GM18502 (cell line): ENCODE data around the gene BCHE.
"Not testable (repeated sequence)": the region's sequence is repeated elsewhere in the genome, so short reads cannot be mapped to it uniquely, and the experiment has no call there.

Experiments used
- ATAC-seq: cut with Tn5 transposase; IDR thresholded peaks from one replicate; pipeline ENCODE4 v1.9.1; 2021; ENCODE audit warnings: mild to moderate bottlenecking; ENCODE audit not compliant: unreplicated experiment, poor library complexity

Gene BCHE

GRCh38 chr3:165820671-165821123 lies 16.5 kb downstream of the BCHE start:
- no peak for ATAC-seq

- no peak for ATAC-seq
Observed at GRCh38 chr3:165817160-165817709, 20.0 kb downstream of the BCHE start.

- ATAC-seq: no peak
Observed at GRCh38 chr3:165816209-165816608, 21.0 kb downstream of the BCHE start.

DNA sequence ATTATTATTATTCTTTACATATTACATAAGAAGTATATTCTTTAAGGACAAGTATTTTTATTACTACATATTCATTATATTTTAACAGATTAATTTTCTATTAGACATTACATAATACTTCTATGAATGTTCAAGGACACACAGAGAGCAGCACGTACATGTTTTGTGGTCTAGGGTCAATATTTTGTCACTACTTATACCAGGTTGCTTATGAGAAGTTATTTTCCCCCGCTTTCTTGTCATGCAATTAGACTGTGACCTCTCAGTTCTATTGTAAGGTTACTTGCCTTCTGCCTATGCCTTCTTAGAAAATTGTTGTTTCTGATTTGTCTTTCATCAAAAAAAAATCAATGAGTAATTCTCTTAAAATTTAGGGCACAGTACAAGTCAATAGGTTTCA lies 21.5 kb downstream of the BCHE start:
- ATAC-seq: no peak

DNA sequence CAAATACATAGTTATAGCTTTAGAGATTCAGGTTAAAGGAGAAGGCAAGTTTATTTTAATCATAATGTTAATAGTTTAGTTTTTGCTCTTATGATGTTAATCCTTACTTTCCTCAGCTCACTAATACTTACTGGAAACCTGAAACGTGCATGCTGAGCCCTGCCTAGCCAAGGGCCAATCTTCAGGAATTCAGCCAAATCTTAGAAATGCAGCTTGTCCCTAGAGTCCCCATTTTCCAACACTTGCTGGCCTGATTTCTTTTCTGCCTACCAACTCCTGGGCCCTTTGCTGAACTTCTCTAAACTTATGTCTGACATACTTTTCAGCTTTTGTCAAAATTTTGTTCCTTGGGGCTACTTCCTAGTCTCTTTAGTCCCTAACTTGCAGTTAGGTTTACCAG lies 22.8 kb downstream of the BCHE start:
- no peak for ATAC-seq

DNA sequence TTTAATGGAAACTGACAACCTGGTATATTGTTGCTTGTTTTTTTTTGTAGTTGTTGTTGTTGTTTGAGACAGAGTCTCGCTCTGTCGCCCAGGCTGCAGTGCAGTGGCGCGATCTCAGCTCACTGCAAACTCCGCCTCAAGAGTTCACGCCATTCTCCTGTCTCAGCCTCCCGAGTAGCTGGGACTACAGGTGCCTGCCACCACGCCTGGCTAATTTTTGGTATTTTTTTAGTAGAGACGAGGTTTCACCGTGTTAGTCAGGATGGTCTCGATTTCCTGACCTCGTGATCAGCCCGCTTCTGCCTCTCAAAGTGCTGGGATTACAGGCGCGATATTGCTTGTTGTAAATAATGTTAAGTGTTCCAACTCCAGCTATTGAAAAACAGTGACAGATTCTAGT lies 29.3 kb downstream of the BCHE start:
- not testable (repeated sequence) for ATAC-seq

DNA sequence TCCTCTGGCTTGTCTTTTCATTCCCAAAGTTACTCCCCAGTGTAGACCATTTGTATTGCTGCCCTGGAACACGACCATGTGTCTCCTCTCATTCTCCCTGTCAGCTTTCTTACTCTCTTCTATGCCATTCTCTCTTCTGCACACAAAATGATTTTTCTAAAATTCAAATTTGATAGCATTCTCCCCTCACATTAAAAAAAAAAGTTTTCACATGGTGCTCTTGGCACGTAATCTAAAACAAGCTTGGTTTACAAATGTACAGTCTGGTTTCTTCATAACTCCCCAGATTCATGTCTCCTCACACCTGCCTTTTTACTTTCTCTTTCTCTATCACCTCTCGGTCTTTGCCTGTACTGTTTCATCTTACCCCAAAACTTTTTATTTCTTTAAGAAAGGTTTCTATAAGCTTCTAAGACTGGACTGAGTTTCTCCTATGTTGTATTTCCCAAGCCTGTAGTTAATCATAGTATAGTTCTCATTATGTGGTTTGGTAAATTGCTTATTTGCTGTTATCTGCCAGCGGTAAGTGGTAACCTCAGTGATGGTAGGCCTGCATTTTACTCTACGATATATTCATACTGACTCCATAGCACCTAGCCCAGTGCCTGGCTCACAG lies 31.2 kb downstream of the BCHE start:
- ATAC-seq: peak; percentile 87

DNA sequence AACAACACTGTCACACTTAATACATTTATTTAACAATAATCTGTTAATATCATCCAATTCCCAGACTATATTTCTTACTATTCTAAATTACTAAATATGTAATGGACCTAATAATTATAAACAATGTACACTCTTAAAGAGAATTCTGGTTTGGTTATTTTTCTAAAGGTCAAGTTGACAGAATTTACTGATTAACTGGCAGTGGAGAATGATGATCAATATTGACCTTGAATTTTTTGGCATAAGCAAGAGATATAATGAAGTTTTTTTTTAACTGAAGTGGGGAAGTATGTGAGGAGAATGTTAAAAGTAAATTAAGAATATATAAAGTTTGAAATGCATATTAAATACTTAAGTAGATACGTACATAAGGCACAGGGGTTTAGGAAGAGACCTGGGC lies 33.8 kb downstream of the BCHE start:
- ATAC-seq: no peak

- ATAC-seq: no peak
Observed at GRCh38 chr3:165800970-165801369, 36.3 kb downstream of the BCHE start.

- no peak for ATAC-seq
Observed at GRCh38 chr3:165799026-165799425, 38.2 kb downstream of the BCHE start.

GRCh38 chr3:165797551-165797950 lies 39.7 kb downstream of the BCHE start:
- no peak for ATAC-seq

DNA sequence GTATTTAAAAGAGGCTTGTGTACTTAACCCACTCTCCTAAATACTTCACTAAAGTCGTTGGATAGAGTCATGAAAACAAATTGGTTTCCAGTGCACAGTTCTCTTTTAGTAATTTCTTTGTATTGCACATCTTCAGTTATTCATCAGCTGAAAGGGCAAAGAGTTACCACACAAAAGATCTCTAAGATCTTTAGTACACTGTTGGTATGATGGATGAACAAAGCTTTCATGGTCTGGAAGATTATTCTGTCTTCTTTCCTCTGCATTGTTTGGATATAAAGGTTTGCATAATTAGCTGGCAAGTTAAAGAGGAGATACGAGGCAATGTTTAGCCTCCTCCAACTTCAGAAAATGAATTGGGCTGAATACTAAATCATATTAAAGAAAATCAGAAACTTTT lies 40.5 kb downstream of the BCHE start:
- ATAC-seq: no peak

- ATAC-seq: no peak
Observed at GRCh38 chr3:165788531-165788930, 48.7 kb downstream of the BCHE start.

- ATAC-seq: no peak
Observed at GRCh38 chr3:165786013-165786412, 51.2 kb downstream of the BCHE start.

GRCh38 chr3:165784337-165784736 lies 52.9 kb downstream of the BCHE start:
- no peak for ATAC-seq

DNA sequence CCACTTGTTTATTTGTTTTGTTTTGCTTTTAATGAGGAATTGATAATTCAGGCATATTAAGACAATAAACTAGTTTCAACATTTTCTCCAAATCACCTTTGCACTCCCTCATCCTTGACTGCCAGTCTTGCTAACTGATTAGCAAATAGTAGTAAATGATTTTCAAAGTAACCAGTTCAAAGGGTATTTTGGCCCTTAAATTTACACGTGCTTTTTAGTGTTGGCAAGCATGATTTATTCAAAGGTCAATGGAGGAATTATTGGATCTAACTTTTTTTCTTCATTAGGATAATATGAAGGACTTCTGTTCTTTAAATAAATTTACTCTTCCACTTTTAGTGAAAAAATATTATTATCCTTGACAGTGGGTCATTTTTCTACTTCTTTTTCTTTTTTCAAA lies 53.8 kb downstream of the BCHE start:
- no peak for ATAC-seq

DNA sequence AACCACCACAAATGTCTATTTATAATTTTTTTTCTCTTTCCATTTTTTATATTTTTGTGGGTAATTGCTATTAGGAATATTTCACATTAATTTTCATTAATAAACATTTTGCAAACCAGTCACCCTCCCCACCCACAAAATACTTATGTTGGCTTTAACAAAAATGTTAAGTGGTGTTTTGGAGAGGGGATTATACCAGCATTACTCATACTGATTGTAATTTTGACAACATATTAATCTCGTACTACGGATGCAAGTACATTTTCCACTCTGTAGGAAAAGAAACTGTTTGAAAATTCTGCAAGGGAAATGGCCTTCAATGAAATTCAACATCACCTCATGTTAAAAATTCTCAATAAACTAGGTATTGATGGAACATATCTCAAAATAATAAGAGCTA lies 58.3 kb downstream of the BCHE start:
- ATAC-seq: no peak

GRCh38 chr3:165778456-165778855 lies 58.8 kb downstream of the BCHE start:
- ATAC-seq: no peak

GRCh38 chr3:165775824-165776223 lies 61.4 kb downstream of the BCHE start:
- no peak for ATAC-seq

GRCh38 chr3:165770781-165771180 lies 66.4 kb downstream of the BCHE start:
- no peak for ATAC-seq

DNA sequence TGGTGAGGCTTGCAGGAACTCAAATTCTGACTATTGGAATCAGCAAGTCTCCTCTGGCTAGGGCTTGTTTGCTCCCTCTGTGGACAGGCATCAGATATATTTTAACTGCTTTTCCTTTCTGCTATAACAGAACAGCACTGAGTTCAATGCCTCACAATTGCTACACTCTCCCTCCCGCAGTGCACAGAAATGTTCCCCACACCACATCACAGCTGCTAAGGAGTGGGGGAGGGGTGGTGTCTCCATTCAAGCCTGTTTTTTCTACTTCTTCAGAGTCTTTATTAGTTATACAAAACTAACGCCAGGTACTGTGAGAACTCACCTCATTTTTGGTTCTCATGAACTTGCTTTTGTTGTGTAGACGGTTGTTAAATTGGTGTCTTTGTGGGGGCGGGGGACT lies 68.5 kb downstream of the BCHE start:
- ATAC-seq: no peak

DNA sequence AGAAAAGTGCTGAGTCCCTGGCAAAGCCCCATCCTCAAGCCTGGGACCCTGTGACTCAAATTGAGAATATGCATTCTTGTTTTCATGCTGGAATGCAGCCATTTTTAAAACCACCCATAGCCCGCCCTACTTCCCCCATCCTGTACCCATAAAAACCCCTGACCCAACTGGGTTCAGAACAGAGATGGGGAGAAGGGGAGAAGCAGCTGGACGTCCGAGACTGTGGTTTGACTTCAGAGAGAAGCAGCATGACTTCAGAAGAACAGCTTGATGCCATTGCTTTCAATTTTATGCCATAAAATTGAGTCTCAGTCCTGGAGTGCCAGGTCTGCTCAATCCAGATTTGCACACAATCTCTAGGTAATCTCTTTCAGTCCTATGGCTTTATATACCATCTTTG lies 78.2 kb downstream of the BCHE start:
- ATAC-seq: no peak
